GM12872 (cell line): Measurements from ENCODE around the gene ZSWIM4.

ENCODE experiments used
- CTCF ChIP-seq: IDR thresholded peaks from 3 replicates; pipeline ENCODE4 v1.5.1; 2011; ENCODE audit warnings: low read depth, mild to moderate bottlenecking, low read length, moderate library complexity; ENCODE audit not compliant: insufficient read depth

The ZSWIM4 gene

GRCh38 chr19:13841962-13842290, 46.7 kb downstream of the ZSWIM4 start:
- no peak for TF ChIP-seq CTCF

DNA sequence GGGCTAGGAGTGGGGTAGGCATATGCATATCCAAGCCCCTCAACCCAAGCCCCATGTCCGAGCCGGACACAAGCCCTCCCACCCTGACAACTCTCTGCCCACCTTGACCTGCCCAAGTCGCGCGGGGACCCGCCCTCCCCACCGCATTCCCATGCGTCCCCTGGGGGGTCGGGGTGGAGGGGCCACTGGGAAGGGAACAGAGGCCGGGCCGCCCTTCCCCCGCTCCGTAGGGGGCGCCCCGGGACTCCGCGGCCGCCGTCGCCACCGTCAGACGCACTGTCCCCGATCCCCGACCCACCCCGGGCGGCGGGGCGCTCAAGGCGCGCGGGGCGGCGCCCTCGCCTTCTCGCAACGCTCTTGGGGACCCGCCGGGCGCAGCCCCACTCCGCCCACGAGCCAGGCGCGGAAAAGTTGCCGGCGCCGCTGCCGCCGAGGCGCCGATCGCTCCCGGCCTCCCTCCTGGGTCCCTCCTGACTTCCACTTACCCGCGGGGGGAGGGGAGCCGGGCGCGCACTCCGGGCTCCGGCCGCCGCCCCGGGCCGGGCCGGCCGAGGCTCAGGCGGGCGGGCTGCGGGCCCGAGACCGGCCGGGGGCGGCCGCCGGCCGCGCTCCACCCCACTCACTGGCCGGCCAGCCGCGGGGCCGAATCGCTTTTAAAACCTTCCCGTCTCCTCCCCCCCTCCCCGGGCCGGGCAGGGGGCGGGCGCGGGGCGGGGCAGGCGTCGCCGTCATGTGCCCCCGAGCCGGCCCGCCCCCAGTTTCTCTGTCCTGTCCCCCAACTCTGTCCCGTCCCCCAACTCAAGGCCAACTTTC, 47.3 kb downstream of the ZSWIM4 start:
- TF ChIP-seq CTCF = peak; percentile 24; the same call in 1 of the 3 replicates

DNA sequence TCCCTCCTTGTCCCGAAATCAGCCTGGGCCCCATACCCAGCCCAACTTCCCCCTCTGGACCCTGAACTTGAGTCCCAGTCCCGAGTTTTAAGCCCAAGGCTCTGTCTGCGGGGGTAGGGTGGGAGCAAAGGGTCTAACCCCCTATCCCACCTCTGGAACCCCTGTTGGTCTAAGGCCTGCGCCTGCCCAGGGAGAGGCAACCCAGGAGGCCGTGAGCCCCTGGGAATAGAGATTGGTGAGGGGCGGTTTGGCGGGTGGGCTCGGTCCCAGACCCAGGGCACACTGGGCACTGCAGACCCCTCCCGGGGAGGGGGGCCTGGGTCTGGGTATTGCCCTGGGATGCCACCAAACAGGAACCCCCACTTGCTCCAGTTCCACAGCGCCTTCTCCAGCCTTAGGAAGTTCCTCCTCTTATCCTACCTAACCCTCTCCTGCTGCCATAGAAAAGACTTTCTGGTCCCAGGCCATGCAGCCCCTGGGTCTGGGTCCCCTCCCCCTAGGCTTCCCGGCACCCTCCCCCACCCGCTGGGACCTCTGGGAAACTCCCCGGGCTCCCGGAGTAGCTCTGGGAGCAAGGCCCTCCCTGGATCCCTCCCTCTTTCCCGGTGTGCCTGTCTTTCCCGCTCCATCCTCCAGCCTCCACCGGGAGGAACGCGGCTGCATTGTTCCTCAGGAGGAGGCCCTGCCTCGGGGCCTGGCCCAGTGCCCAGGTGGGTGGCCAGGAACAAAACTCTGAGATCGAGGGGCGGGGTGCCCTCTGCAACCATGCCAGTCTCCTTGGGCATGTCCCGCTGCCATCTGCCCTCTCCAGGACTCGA, 48.1 kb downstream of the ZSWIM4 start:
- no peak for TF ChIP-seq CTCF

DNA sequence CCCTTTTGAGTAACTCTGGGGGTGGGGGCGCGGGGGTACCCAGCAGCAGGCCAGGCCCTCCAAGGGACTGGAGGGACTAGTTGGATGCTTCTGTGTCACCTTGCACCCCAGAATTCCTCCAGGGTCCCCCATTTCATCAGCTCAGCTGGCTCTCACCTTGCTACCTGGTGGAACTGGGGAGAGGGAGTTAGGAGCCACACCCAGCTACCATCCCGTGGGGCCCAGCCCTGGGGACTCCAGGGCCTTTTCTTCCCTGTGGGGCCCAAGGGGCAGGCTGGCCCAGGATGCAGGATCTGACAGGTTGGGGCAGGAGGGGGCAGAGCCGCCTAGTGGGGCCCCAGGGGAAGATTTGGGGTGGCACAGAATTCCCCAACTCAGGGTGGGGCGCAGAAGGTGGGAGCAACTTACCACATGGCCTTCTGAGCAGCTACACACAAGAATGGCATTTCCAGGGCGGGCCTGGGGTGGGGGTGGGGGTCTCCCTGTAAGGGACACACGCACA, 48.9 kb downstream of the ZSWIM4 start:
- TF ChIP-seq CTCF = no peak

DNA sequence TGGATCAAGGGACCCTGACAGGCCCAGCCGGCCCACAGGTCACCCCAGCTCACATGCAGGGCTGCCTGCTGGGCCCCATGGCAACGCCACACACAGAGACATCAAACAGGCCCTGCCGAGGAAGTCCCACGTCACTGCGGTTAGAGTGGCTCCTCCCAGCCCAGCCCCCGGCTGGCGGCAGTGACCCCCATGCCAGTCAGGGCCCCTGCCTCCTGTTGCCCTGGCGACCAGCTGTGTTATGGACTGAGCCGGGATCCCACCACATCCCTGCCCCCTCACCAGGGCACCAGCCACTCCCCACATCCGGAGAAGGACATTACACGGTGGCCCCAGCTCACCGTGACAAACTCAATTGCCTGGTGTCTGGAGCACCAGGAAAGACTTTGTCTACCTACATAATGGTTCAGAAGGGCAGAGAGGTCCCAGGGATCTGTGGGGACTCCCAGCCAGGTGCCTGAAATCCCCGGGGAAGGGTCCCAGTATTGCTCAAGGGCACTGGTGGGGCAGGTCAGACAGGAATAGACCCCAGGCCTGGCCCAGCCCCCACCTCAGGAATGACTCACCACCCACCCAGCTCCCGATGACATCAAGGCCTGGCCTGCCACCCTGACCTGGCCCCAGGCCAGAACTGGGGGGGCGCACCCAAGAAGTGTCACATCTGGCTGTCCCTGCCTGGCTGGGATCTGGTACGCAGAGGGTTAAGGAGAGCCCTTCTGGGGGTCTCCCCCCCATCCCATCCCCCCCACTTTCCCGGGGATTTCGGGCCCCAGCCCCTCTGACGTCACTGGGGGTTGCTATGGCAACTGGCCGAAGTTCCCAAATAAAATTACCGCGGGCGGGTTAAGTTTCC, 51.5 kb downstream of the ZSWIM4 start:
- no peak for TF ChIP-seq CTCF

DNA sequence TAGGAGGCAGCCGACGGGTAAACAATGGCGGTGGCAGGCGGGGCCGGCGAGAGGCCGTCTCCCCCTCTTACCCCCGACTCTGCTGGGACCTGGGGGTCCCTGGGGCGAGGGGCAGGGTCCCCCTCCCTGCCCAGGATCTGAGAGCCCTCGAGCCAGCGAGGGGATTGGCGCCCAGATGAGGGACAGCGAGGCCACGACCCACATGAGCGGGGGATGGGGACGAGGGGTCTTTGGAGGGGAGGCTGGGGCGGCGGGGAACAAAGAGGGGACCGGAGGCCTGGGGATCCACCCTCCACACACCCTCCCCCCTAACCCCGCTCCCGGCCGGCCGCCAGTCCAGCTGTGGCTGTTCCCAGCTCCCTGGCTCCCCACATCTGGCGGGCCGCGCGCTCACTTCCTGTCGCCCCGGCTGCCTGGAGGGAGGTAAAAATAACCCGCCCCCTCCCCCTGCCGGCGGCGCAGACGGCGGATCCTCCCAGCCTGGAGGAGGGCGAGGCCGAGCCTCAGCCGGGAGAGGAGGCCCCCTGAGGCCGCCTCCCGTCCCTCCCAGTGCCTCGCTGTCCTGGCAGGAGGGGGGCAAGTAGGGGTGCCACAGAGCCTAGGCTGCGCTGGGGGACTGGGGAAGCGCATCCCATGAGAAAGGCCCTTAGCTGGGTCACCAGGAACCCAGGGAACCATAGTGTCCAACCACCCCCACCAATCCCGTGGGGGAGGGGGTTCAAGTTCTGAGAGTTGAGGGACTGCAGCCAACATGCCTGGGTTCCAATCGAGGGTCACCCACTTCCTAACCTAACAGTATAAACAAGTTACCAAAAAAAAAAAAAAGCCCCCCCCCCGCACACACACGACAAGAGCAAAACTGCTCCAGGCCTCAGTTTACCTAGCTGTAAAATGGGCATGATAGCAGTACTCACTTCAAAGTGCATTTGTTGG, 52.4 kb downstream of the ZSWIM4 start:
- no peak for TF ChIP-seq CTCF
